ENCODE results near the gene LRRC72.
"Not testable (repeated sequence)": the region's sequence is repeated elsewhere in the genome, so short reads cannot be mapped to it uniquely, and the experiment has no call there.

Gene LRRC72

DNA sequence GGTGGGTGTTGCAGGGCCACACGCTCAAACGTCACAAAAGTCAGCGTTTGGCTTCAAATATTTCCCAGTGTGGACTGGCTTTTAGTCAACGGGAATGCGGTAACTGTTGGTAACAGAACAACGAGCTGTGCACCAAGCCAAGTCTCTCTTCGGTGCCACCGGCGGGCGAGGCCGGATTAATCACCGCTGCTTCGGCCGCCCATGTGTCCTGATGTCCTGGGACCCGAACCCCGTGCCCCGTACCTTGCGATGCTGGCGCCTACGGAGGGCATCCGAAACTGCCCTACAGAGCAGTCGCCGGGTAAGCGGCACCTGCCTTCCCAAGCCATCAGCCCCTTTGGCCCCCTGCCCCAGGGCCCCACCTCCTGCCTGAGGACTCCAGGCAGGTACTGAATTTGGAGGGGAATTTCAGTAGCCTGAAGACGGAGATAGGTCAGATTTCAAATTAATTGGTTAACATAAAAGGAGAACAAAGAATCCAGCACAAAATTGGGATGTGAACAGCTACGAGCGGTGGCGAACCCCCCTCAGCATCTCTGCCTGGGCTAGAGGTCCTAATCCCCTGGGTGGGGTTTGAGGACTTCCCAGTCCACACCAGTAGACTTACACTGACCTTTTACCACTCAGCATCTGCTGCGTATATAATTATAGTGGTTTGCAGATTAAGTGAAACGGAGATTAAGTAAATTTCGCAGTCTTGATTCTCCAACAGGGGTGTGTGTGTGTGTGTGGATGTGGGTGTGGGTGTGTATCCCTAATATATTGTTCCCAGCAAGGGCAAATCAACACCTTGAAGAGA is at the start of gene LRRC72:
LRRC72 (plus strand) TSS at position 84 of the 799 bp plus-strand sequence; CDS start at position 212, 128 bp downstream.
- DNase-seq: no peak

DNA sequence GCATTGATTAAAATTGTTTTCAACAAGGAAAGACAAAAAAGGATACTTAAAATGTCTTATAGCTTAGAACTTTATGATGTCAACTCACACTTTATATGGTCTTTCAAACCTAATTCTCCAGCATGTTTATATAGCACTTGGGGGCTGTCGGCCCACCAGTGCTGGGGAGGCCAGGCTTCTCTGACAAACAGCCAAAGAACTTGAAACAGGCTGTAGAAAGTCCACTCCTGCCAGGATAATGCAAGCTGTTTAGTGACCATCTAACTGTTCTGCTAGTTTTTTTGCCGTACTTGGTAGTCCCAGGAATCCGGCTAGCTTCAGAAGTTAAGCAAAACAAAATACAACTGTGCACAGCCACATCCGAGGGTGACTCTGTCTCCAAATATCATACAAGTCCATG is 47.5 kb upstream of the LRRC72 start:
- no peak for DNase-seq

DNA sequence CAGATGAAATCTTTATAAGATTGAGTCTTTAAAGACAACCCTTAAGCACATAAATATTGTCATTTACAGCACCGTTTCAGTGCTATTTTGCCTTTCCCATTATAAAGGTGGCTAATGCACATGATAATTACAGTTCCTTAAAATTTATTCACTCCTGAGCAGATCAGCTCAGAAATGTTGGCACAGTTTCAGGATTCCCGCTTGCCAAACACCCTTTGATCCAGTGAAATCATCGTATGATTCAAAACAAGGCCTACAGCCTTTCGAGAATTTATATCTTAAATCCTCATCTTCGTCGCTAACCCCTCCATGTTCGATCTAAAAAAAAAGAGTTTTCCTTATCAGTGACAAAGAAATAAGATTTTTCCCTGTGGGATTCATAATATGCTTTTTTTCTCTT is 47.0 kb upstream of the LRRC72 start:
- no peak for DNase-seq

DNA sequence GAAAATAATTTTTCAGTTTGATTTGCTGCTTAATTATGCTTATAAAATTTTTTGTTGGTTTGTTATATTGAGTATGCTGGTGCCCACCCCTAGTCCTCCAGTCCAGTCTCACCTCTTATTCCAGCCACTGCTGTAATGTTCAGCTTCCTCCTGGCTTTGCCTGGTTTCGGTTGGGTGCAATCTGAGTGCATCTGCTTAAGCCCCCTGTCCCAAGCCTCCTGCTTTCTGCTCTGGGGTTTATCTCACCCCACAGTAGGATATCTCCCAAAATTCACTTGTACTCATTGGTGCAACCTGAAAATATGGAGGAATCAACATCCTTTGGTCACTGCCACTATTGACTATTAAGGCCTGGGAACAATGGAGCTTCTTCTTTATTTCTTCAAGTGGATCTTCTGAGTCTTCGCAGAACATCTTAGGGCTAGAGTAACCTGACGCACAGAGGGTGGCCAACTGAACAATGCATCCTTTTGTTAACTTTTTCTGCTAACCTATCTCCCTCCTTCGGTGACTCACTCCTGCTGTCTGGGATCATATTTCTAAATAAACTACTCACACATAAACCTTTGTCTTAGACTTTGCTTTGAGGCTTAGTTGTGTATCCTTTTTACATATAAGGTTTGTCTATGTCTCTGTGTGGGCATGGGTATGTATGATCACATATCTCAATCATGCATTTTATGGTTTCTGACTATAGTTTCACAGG is 42.0 kb upstream of the LRRC72 start:
- peak; percentile 37 for DNase-seq

DNA sequence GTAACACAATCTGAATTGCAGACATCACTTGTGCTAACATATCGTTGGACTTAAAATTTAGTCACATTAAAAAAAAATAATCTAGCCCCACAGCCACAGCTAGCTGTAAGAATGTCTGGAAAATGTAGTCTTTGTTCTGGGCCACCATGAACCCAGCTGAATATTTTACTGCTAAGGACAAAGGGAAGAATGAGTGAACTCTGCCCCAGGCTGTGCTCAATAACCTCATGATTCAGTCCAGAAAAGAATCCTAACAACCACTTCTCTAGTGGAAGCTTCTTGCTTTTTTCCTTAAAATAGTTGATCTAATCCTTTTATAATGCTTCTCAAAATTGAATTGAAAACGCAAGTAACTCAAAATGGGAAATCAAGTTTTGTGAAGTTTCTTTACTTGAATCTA is 35.5 kb upstream of the LRRC72 start:
- no peak for DNase-seq

DNA sequence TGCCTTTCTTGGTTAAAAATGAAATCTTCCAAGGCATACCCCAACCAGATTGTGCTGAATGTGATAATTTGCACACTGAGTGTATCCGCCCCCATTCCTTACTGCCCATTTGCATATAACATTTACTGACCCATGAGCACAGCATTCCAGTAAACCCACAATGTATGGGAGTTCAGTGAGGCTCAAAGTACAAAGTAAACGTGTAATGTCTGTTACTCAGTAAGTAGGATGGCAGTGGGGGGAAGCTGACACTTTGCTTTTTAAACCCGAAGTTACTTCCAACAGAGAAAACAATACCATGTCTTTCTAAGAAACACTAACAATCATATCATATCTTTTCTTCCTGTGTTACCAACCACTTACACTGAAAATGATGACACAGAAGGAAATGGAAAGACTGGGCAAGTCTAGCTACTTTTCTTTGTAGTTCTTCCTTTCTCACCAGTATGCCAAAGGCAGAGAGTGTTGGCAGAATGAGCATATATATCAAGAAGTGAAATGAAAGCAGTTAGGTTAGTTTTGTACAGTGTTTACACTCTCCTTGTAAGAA is 34.0 kb upstream of the LRRC72 start:
- peak; percentile 54 for DNase-seq

DNA sequence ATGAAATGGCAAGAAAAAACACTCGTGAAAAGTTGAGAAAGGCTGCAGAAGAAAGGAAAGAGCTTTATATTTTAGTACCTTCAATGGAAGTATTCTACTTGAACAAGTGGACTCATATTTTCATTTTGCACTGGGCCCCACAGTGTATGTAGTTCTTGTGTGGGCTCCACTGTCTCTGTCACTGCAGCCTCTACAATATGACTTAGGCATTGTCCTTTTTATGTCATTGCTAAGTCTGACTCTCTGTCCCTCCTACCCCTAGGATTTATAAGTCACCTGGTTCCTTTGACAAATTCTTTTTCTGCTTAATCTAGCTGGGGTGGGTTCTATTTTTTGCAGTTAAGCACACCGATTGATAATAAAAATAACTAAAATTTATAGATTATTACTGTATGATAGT is 33.4 kb upstream of the LRRC72 start:
- DNase-seq: no peak

DNA sequence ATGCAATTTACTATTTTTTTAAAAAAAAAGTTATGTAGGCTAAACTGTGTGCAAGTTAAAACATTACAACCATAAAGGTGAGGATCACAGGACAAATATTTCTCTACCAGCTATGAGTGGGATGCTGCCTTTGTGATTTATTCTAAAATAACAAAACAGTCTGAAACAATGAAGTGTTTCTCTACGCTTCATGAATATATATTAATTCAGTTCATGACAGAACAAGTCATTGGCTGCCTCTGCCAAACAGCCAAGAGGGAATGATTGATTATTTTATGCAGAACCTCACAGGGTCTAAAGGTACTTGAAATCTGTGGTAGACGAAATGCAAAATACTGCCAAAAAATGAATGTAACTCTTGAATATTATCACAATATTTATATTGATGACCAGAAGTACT is 32.1 kb upstream of the LRRC72 start:
- DNase-seq: no peak

DNA sequence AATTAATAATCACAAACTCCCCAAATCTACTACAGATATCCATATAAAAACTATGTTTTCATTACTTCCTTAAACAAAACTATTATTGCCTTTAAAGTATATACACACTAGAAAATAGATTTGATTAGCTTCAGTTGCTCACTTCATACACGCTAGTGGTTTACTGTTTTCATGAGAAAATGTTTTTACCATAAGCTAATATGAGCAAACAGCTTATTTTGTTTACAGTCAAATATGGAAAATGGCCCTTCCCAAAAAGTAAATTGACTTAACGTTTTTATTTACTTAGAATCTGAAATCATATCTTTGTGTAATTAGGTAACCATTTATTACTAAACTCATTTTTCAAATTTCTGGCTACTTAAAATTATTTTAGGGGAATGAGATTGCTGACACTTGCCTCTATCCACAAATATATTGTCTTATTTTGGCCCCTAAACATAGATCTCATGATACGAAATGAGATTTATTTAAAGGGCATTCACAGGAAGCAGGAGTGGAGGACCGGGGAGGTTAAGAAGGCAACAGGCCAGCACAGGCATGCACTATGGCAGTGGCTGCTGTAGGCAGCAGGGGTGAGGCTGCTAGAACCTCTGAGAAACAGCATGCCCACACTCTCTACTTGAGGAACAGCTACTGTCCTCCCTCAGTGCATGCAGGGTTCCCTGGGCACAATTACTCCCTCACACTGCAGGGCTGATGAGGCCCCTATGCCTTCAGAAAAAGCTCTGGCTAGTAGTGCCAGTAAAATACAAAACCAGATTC is 31.5 kb upstream of the LRRC72 start:
- DNase-seq: no peak

DNA sequence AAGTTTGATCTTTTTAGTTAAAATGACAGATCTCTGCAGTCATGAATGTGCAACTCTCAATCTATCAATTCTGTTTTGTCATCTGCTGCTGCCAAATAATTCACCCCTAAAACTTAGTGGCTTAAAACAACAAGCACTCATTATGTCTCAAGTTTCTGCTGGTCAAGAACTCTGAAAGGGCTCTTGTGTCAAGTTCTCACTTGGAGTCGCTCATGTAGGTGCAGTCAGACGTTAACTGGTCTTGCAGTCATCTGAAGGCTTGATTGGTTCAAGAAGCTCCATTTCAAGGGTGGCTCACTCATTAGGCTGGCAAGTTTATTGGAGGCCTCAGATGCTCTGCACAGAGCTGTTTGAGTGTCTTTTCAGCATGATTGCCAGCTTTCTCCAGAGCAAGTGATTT is 28.5 kb upstream of the LRRC72 start:
- DNase-seq: no peak

DNA sequence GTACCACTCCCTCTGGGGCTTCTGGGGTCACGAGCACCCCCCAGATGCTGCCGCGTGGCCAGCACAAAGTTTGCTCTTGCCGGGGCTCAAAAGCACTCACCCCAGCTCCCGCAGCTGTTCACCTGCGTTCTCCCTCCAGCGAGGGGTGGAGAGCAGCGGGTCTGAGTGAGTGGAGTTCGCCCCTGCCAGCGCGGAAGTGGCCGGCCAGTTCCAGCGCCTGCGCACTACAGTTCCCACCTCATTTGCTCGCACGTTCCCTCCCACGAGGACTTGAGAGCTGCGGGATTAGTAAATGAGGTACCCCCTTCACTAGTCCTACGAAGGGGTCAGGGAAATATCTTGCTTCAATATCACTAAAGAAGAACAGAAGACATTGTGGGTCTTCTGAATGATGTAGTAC is 24.3 kb upstream of the LRRC72 start:
- DNase-seq: no peak

DNA sequence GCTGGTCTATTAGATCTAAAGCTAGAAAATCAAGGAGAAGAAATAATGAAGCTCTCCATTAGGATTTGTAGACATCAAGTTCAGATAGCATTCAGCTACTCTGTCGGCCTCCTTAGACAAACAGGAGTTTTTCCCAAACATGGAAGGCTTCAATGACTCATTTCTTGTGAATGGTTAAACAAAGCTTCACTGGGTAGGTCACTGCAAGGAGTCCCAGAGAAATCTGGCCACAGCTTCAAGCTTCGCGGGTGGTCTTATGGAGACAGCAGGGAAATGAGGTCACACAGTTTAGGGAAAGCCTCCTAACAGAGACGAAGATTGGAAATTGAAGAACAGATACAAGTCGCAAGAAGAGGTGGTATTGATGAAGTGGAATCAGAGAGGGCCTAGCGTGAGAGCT is 22.6 kb upstream of the LRRC72 start:
- DNase-seq: no peak

DNA sequence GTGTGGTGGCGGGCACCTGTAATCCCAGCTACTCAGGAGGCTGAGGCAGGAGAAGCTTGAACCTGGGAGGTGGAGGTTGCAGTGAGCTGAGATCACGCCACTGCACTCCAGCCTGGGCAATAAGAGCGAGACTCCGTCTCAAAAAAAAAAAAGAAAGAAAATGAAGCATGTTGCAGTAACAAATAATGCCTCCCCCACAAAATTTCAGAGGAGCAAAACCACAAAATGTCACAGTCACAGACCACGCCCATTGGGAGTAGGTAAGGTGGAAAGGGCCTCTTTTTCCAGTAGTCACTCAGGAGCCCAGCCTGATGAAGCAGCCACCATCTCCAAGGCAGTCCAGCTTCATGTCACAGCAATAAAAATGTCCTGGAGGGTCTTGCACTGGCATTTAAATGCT is 20.2 kb upstream of the LRRC72 start:
- not testable (repeated sequence) for DNase-seq

DNA sequence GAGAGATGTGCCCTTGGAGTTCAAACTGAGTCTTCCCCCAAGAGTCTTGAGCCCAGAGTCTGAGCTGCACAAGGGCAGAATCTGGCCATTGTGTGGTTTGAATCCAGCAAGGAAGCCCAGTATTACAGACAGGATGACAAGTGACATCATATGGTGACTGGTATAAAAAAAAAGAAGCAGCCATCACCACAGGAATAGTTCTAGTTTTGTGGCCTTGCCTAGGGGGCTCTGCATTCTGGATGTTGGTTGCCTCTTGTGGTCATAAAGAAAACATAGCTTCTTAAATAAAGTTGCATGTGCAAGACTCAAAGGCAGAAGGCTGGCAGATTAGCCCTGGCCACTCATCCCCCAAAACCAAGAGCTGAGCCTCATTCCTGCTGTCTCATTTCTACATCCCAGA is 16.8 kb upstream of the LRRC72 start:
- no peak for DNase-seq

DNA sequence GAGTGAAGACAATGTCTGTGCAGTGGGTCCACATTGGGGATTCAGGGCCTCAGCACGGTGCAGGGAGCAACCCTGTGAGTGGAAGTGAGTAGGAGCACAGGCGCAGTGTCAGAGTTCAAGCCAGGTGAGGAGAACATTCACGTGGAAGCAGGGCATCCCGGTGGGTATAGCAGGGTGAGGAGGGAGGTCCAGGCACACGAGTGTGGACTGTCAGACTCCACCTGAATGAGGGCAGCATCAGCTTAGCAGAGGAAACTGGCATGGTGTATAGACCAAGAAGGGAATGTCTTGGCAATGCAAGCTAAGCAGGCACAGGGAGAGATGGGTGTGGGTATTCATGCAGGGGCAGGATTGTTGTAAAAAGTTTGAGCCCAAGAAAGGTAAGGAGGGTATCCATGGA is 15.3 kb upstream of the LRRC72 start:
- no peak for DNase-seq

DNA sequence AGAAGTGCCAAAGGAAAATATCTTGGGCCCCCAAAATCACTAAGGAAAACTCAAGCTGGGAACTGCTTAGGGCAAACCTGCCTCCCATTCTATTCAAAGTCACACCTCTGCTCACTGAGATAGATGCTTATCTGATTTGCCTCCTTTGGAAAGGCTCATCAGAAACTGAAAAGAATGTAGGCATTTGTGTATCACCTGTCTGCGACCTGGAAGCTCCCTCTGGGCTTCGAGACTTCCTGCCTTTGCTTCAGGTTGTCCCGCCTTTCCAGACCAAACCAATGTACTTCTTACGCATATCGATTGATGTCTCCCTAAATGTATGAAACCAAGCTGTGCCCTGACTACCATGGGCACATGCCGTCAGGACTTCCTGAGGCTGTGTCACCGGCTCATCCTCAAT is 14.5 kb upstream of the LRRC72 start:
- no peak for DNase-seq

DNA sequence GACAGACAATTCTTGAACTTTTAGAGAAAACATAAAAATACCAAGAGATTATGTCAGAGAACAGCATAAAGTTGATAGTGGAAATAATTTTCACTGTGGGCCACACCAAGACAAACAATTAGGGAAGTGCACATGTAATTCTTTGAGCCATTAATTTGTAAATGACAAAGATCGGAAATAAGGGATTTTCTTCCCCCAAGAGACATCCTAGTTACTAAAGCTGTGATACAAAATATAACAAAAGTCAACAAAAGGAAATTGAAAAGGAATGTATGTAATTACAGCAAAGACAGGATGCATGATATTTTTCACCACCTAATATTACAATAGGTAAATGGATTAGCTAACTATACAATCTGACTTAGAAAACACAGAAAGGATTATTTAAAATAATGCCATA is 12.4 kb upstream of the LRRC72 start:
- DNase-seq: no peak

DNA sequence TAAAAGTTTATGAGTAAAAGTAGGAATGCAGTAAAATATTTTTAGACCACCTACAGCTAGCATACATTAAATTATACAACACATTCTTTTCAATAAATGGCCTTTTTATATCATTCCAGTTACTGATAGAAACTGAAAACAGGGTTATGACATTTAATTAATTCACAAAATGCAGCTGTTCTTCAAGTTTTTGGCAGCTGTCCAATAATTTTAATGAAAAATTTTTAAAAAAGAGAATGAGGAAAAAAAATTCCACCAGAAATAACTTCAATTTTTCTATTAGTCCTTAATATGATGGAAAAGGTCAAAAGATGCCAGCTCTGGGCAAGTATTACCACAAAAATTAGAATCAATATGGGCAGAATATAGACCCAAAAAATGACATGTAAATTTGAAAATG is 11.9 kb upstream of the LRRC72 start:
- DNase-seq: no peak

DNA sequence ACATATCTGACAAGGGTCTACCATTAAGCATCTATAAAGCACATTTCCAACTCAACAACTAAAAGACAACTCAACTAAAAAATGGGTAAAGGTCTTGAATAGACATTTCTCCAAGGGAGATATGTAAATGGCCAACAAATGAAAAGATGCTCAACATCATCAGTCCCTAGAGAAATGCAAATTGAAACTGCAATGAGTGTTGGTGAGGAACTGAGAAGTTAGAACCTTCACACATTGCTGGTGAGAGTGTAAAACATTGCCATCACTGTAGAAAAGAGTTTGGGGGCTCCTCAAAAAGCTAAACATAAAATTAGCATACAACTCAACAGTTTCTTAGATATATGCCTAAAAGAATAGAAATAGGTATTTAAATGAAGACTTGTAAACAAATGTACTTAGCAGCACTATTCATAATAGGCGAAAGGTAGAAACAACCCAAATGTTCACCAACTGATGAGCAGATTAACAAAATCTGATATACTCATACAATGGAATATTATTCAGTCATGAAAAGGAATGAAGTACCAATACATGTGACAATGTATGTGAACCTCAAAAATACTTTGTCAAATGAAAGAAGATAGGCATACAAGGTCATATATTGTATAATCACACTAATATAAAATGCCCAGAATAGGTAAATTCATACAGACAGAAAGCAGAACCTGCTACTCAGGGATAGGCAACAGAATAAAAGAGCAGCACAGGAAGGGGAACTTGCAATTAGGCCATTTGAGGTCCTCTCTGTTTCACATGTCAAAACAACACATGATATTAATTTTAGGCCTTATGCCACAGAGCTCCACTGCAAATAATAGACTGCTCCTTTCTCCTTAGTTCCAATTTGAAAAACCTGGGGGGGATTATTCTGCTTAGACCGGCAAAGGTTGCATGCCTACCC is 10.6 kb upstream of the LRRC72 start:
- no peak for DNase-seq

DNA sequence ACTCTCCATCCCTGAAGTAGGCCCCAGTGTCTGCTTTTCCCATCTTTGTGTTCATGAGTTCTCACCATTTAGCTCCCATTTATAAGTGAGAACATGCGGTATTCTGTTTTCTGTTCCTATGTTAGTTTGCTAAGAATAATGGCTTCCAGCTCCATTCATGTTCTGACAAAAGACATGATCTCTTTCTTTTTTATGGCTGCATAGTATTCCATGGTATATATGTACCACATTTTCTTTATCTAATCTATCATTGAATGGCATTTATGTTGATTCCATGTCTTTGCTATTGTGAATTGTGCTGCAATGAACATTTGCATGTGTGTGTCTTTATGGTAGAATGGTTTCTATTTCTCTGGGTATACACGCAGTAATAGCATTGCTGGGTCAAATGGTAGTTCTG is 6.6 kb upstream of the LRRC72 start:
- not testable (repeated sequence) for DNase-seq

DNA sequence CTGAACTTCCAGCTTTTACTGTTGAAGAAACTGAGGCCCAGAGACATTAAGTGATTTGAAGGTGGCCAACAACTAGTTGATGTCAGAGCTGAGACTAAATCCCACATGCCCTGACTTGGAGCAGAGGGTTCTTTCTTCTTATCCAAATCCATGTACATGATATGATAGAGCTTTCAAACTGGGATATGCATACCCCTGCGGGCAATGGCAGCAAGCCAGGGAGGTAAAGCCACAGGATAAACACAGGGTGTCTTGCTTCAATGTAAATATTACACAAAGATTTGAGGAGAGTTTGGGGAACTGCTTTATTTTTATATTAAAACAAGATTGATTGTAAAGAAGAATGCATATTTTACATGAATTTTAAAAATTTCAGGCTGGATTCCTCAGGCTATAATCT is 2.3 kb upstream of the LRRC72 start:
- no peak for DNase-seq

DNA sequence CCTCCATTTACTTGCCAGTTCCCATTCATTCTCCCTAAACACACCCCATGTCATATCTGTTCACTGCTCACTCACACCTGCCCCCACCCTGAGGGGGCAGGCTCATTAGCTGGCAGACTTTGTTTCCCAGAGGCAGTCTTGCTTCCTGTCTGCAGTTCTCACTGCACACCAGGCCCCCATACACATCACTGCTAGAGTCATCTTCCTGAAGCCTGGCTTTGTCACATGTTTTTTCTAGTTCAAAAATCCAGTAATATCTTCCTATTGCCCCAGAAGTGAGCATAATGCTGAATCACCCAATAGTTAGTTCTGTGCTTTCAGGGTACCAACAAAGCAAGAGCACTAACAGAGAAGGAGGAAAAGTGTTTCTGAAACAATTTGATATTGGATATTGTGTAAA is 1.9 kb downstream of the LRRC72 start:
- DNase-seq: no peak

DNA sequence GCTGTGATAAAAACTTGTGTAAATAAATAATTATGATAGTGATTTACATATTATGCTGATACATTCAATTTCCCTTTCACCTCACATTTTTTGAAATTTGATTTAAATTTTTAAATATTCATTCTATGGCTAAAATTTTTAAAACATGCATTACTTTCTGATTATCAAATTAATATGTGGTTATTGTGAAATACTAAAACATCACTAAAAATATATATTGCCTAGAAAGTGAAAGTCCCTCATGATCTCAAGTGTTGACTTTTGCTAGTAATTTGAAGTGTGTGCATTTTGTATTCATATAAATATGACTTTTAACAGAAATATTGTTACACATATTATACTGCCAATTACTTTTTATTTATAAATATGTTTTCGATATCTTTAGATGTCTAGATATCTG is 3.1 kb downstream of the LRRC72 start:
- no peak for DNase-seq

Data from NCI-H226 (cell line).